SU-DHL-6 (cell line): ENCODE measurements around the gene R3HDM2.

ENCODE experiments used
- H2AFZ ChIP-seq: fragments of 200-600 bp; sonication (generic); 2 replicates; pipeline ENCODE4 v1.6.1; 2014; ENCODE audit warnings: low read depth, mild to moderate bottlenecking, moderate library complexity, mixed read lengths, antibody characterized with exemption, low read length; ENCODE audit not compliant: severe bottlenecking
- H3F3A ChIP-seq: fragments of 200-600 bp; shearing (Covaris generic); 2 replicates; pipeline ENCODE4 v1.6.0; 2016; ENCODE audit warnings: antibody characterized with exemption, mild to moderate bottlenecking; ENCODE audit not compliant: insufficient read depth
- H3K27ac ChIP-seq: fragments of 200-600 bp; sonication (generic); 2 replicates; pipeline ENCODE4 v1.5.1; 2016; ENCODE audit warnings: low read depth, mild to moderate bottlenecking, low read length, moderate library complexity, mixed read lengths
- H3K27me3 ChIP-seq: fragments of 200-600 bp; sonication (generic), shearing (Covaris generic); 2 replicates; pipeline ENCODE4 v1.6.0; 2014; ENCODE audit warnings: mild to moderate bottlenecking, low read length
- H3K36me3 ChIP-seq: fragments of 200-600 bp; sonication (generic); 2 replicates; pipeline ENCODE4 v1.6.1; 2014; ENCODE audit warnings: mild to moderate bottlenecking, low read length, mixed read lengths
- H3K4me2 ChIP-seq: fragments of 300-600, 200-600 bp; shearing (Covaris generic), sonication (generic); 2 replicates; pipeline ENCODE4 v1.6.0; 2014; ENCODE audit warnings: low read length, low read depth, mild to moderate bottlenecking; ENCODE audit not compliant: poor library complexity, severe bottlenecking
- H3K4me3 ChIP-seq: fragments of 200-600 bp; sonication (generic); 2 replicates; pipeline ENCODE4 v1.5.1; 2014; ENCODE audit warnings: antibody characterized with exemption, low read length, mild to moderate bottlenecking, mixed read lengths; ENCODE audit not compliant: insufficient read depth, poor library complexity, severe bottlenecking
- H3K79me2 ChIP-seq: fragments of 200-600 bp; sonication (generic); 2 replicates; pipeline ENCODE4 v1.6.1; 2014; ENCODE audit warnings: mild to moderate bottlenecking, low read length, moderate library complexity; ENCODE audit not compliant: insufficient read depth
- H3K9ac ChIP-seq: fragments of 200-600 bp; sonication (generic); 2 replicates; pipeline ENCODE4 v1.7.0; 2014; ENCODE audit warnings: mild to moderate bottlenecking, low read length
- H3K9me2 ChIP-seq: fragments of 200-600 bp; sonication (generic); replicated peaks from 2 replicates; pipeline ENCODE4 v1.6.1; 2014; ENCODE audit warnings: low read length; ENCODE audit not compliant: insufficient read depth
- H3K9me3 ChIP-seq: fragments of 200-600 bp; sonication (generic); 2 replicates; pipeline ENCODE4 v1.6.1; 2014; ENCODE audit warnings: low read length, mixed read lengths; ENCODE audit not compliant: insufficient read depth
- H4K20me1 ChIP-seq: fragments of 200-600 bp; sonication (generic); 2 replicates; pipeline ENCODE4 v1.6.1; 2014; ENCODE audit warnings: low read depth, mild to moderate bottlenecking, antibody characterized with exemption, low read length, moderate library complexity, mixed read lengths
- EZH2phosphoT487 ChIP-seq: fragments of 200-600 bp; sonication (generic), shearing (Covaris generic); conservative IDR thresholded peaks from 2 replicates; pipeline ENCODE4 v1.6.1; 2018; ENCODE audit warnings: mild to moderate bottlenecking, antibody characterized with exemption, low read length, moderate library complexity, mixed read lengths
- TF ChIP-seq, protein P1 (sequence below): fragments of 200-600 bp; sonication (generic); IDR thresholded peaks from one replicate; pipeline ENCODE4 v1.5.1; 2017; ENCODE audit warnings: antibody characterized with exemption, mild to moderate bottlenecking, low read length, moderate library complexity; ENCODE audit not compliant: insufficient read depth, poor library complexity, severe bottlenecking

The R3HDM2 gene

DNA sequence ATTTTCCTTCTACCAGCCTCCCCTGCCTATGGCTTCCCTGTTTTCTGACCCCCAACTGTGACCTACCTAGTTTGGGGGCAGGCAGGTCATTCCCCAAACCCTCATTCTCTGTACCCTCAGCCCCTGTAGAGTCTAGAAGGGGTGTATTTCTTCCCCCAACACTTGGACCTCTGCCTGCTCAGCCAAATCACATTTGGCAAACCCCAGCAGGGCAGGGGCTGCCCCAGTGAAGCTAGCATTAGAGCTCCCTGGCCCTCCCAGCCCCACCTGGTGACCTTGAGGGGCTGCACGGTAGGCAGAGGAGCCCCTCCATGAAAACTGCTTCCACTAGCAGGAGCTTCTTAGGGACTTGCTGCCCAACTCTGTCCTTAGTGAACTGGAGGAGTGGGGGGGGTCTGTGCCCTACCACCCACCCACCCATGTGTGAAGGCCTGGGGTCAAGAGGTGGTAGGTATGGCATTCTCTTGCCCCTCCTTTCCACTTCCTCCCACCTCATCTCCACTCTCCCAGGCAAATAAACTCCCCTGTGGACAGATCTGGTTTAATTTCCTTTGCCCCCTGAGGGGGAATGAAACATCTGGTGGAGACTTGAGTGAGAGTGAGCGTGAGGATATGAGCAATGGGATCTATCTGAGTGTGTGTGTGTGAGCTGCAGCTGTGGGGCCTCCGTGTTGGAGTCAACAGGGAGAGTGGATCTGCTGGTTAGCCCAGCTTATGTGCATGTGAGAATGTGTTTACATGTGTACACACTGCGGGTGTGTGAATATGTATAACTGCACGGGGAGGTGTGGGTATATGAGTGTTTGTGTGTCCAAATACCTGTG lies 212.6 kb downstream of the R3HDM2 start:
- TF ChIP-seq, protein P1, sequence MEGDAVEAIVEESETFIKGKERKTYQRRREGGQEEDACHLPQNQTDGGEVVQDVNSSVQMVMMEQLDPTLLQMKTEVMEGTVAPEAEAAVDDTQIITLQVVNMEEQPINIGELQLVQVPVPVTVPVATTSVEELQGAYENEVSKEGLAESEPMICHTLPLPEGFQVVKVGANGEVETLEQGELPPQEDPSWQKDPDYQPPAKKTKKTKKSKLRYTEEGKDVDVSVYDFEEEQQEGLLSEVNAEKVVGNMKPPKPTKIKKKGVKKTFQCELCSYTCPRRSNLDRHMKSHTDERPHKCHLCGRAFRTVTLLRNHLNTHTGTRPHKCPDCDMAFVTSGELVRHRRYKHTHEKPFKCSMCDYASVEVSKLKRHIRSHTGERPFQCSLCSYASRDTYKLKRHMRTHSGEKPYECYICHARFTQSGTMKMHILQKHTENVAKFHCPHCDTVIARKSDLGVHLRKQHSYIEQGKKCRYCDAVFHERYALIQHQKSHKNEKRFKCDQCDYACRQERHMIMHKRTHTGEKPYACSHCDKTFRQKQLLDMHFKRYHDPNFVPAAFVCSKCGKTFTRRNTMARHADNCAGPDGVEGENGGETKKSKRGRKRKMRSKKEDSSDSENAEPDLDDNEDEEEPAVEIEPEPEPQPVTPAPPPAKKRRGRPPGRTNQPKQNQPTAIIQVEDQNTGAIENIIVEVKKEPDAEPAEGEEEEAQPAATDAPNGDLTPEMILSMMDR = no peak
- TF ChIP-seq EZH2phosphoT487 = no peak
- Histone ChIP-seq H3K36me3 (no peaks in the 10 kb centered on the region), H3F3A (peaks cover 10% of the 10 kb centered on the region), H3K4me2 (peak overlapping the region; percentile 72), H3K27me3 (no peaks in the 10 kb centered on the region), H3K27ac (peak overlapping the region; percentile 40), H3K79me2 (peaks cover 9% of the 10 kb centered on the region; the same call in 1 of the 2 replicates), H2AFZ (no peak overlapping the region), H3K9ac (peak overlapping the region; percentile 90), H3K4me3 (peak overlapping the region; percentile 76), H4K20me1 (no peaks in the 10 kb centered on the region), H3K9me3 (no peaks in the 10 kb centered on the region), H3K9me2 (no peaks in the 10 kb centered on the region)

DNA sequence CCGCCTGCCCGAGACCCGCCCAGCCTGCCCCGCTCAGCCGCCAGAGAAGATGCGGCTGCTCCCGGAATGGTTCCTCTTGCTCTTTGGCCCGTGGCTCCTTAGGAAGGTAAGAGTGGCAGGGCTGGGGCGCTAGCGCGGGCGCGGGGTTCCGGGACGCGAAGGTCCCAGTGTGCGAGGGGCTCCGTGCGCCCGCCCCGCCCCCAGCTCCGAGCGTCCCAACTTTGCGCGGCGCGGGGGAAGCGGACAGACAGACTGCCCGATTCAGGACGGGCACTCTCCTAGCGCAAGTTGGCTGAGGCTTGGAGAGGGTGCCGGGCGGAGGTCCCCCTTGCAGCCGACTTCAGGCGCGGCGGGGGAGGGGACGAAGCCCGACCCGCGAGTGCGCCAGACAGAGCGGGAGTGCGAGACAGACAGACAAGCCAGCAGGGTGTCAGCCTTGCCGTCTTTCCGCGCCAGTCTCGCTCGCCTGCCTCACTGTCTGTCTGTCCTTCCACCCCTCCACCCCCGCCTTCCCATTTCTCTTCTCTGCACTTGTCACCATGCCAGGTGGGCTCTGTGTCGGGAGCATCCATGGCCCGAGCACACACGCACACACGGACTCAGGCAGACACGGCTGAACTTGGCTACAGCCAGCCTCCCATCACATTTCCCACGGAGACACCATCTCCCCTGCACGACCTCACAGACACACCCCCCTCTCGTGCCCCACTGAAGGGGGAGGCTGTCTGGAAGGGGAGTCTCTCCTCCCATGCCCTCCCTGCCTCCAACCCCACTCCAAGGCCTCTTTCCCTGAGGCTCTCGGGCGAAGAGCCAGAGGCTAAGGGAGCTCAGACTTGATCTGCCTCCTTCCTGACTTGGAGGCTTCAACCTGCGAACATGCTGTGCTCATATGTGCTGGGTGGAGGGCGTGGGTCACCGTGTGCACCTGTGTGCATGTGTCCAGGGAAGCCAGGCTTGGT lies 213.6 kb downstream of the R3HDM2 start:
- H3K9me2 ChIP-seq = no peaks in the 10 kb centered on the region
- H3K27ac ChIP-seq = peak overlapping the region; percentile 40
- no peaks in the 10 kb centered on the region for H4K20me1 ChIP-seq
- peak overlapping the region; percentile 90 for H3K9ac ChIP-seq
- peak overlapping the region; percentile 76 for H3K4me3 ChIP-seq
- H3K36me3 ChIP-seq = no peaks in the 10 kb centered on the region
- H3K4me2 ChIP-seq = peak overlapping the region; percentile 72
- H3K9me3 ChIP-seq = no peaks in the 10 kb centered on the region
- peaks cover 9% of the 10 kb centered on the region for H3F3A ChIP-seq
- peaks cover 9% of the 10 kb centered on the region; the same call in 1 of the 2 replicates for H3K79me2 ChIP-seq
- peak overlapping the region; percentile 52 for H2AFZ ChIP-seq
- no peak for TF ChIP-seq EZH2phosphoT487
- TF ChIP-seq, protein P1 = no peak
- H3K27me3 ChIP-seq = no peaks in the 10 kb centered on the region

DNA sequence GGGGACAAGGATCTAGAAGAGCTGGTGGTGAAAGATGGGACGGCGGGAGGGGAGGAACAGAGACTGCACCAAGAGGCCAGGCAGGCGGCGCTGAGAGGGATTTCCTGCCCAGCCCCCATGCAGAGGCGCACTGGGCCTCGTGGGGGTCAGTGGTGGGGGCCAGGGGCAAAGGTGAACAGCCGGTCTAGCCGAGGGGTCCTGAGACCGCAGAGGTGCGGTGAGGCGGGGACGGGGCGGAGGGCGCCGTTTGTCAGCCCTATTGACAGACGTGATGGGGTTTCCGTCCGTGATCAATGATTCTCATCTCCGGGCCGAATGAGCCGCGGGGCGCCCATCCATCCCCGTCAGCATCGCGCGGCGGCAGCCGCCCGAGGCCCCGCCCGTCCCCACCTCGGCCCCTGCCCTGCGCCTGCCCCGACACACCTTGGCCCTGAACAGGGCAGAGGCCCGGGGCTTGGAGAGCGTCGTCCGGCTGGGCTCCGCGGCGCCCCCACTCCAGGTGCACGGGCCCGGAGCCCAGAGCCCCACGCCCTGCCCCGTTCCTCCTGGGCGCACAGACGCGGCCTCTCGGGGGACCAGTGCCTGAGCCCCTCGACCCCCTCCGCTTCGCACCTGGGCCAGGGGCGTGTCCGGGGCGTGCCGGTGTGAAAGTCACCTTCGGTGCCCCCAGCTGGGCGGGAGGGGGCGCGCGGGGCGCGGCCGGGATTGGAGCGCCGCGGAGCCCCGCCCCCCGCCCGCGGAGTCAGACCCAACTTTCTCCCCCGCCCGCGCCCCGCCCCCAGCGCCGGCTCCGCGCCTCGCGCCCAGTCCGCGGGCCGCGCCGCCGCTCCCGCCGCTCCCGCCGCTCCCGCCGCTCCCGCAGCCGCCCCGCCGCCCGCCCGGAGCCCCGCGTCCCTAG lies 214.6 kb downstream of the R3HDM2 start, which contains the start of gene NXPH4:
Gene NXPH4, plus strand, starts transcription at position 781 of the 898 bp plus-strand sequence. CDS start 176 bp downstream, outside the sequence.
- peaks cover 9% of the 10 kb centered on the region; the same call in 1 of the 2 replicates for H3K79me2 ChIP-seq
- H3K36me3 ChIP-seq = no peaks in the 10 kb centered on the region
- H3K27ac ChIP-seq = peak within 1 kb of the TSS; percentile 40
- no peaks in the 10 kb centered on the region for H3K27me3 ChIP-seq
- H3F3A ChIP-seq = peaks cover 9% of the 10 kb centered on the region
- H2AFZ ChIP-seq = peak within 1 kb of the TSS; percentile 52
- H3K9ac ChIP-seq = peak within 1 kb of the TSS; percentile 90
- no peaks in the 10 kb centered on the region for H3K9me2 ChIP-seq
- no peaks in the 10 kb centered on the region for H4K20me1 ChIP-seq
- H3K4me2 ChIP-seq = peak within 1 kb of the TSS; percentile 72
- TF ChIP-seq, protein P1 = no peak
- no peak for TF ChIP-seq EZH2phosphoT487
- peak within 1 kb of the TSS; percentile 76 for H3K4me3 ChIP-seq
- no peaks in the 10 kb centered on the region for H3K9me3 ChIP-seq
